Stomach smooth muscle (tissue), 2 donors: ENCODE measurements around the gene PDE4C.
A peak's percentile ranks its signal among the peaks of the same experiment; 100 is the strongest.

Source experiments
- H3K27ac ChIP-seq: one replicate; pipeline ENCODE4 v1.7.0; 2013; ENCODE audit warnings: mild to moderate bottlenecking, low read length, inconsistent platforms
- H3K27me3 ChIP-seq, 2 donors: one replicate each; pipeline ENCODE4 v1.7.0; 2013; ENCODE audit warnings: low read length in 2 of 2; ENCODE audit not compliant: insufficient read depth in 2 of 2, control insufficient read depth in 1 of 2
- H3K36me3 ChIP-seq, 2 donors: one replicate each; pipeline ENCODE4 v1.7.0; 2013; ENCODE audit warnings: low read length in 2 of 2; ENCODE audit not compliant: control insufficient read depth in 2 of 2, insufficient read depth in 2 of 2
- H3K4me1 ChIP-seq: one replicate; pipeline ENCODE4 v1.7.0; 2013; ENCODE audit warnings: low read length; ENCODE audit not compliant: control insufficient read depth, insufficient read depth
- H3K4me3 ChIP-seq, 2 donors: one replicate each; pipeline ENCODE4 v1.7.0; 2013; ENCODE audit warnings: low read length in 2 of 2
- H3K9ac ChIP-seq, 2 donors: one replicate each; pipeline ENCODE4 v1.7.0; 2013; ENCODE audit warnings: low read length in 2 of 2, mild to moderate bottlenecking in 1 of 2
- H3K9me3 ChIP-seq, 2 donors: one replicate each; pipeline ENCODE4 v1.7.0; 2013; ENCODE audit warnings: low read length in 2 of 2; ENCODE audit not compliant: control insufficient read depth in 2 of 2
- donor health status: healthy.
- donor health status: Pancreatic carcinoma.

PDE4C gene

GRCh38 chr19:18230941-18231734 is 4.9 kb upstream of the PDE4C start:
- Histone ChIP-seq H3K36me3 (no peaks in the 10 kb centered on the region), H3K9me3 (peaks cover 0 to 13% of the 10 kb centered on the region in 2 donors), H3K4me1 (peaks cover 12% of the 10 kb centered on the region), H3K9ac (no peak overlapping the region), H3K4me3 (no peak overlapping the region), H3K27ac (no peak overlapping the region), H3K27me3 (peaks cover 24 to 36% of the 10 kb centered on the region in 2 donors)

- no peak overlapping the region for H3K9ac ChIP-seq
- H3K4me1 ChIP-seq: peaks cover 24% of the 10 kb centered on the region
- no peak overlapping the region for H3K27ac ChIP-seq
- peaks cover 0 to 13% of the 10 kb centered on the region in 2 donors for H3K9me3 ChIP-seq
- no peak overlapping the region for H3K4me3 ChIP-seq
- H3K27me3 ChIP-seq: peaks cover 32 to 41% of the 10 kb centered on the region in 2 donors
- no peaks in the 10 kb centered on the region for H3K36me3 ChIP-seq
Measured at GRCh38 chr19:18229915-18230314, 3.7 kb upstream of the PDE4C start.

DNA sequence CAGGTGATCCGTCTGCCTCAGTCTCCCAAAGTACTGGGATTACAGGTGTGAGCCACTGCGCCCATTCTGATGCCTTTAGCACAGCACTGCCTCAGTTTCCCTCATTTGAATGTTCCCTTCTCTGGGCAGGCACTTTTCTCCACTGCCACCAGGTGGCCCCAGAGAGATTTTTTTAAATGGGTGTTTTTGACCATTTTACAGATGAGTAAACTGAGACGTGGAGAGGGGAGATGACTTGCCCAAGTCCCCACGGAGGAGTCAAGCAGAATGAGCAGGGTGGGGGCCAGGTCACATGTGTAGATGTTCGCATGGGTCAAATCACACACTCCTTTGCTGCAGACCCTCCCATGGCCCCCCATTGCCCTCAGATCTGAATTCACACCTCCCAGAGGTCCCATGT is 3.2 kb upstream of the PDE4C start:
- Histone ChIP-seq H3K4me3 (no peak overlapping the region), H3K9ac (no peak overlapping the region), H3K9me3 (peaks cover 0 to 13% of the 10 kb centered on the region in 2 donors), H3K4me1 (peaks cover 28% of the 10 kb centered on the region), H3K27ac (no peak overlapping the region), H3K27me3 (peaks cover 34 to 40% of the 10 kb centered on the region in 2 donors), H3K36me3 (no peaks in the 10 kb centered on the region)

GRCh38 chr19:18227781-18228271 is 1.6 kb upstream of the PDE4C start:
- peaks cover 23 to 27% of the 10 kb centered on the region in 2 donors for H3K27me3 ChIP-seq
- no peaks in the 10 kb centered on the region for H3K36me3 ChIP-seq
- peaks cover 36% of the 10 kb centered on the region for H3K4me1 ChIP-seq
- no peak overlapping the region for H3K9ac ChIP-seq
- peaks cover 0 to 1% of the 10 kb centered on the region in 2 donors for H3K9me3 ChIP-seq
- H3K4me3 ChIP-seq: no peak overlapping the region
- H3K27ac ChIP-seq: no peak overlapping the region

GRCh38 chr19:18226956-18227780 is 930 bp upstream of the PDE4C start:
- Histone ChIP-seq H3K9ac (no peak overlapping the region), H3K4me1 (peaks cover 36% of the 10 kb centered on the region), H3K27ac (peak overlapping the region; percentile 2), H3K36me3 (no peaks in the 10 kb centered on the region), H3K27me3 (peaks cover 19 to 22% of the 10 kb centered on the region in 2 donors), H3K4me3 (no peak overlapping the region), H3K9me3 (no peaks in the 10 kb centered on the region)

- H3K9ac ChIP-seq: peak overlapping the region; percentile 47 to 58
Measured at GRCh38 chr19:18225355-18225701, 910 bp downstream of the PDE4C start.

DNA sequence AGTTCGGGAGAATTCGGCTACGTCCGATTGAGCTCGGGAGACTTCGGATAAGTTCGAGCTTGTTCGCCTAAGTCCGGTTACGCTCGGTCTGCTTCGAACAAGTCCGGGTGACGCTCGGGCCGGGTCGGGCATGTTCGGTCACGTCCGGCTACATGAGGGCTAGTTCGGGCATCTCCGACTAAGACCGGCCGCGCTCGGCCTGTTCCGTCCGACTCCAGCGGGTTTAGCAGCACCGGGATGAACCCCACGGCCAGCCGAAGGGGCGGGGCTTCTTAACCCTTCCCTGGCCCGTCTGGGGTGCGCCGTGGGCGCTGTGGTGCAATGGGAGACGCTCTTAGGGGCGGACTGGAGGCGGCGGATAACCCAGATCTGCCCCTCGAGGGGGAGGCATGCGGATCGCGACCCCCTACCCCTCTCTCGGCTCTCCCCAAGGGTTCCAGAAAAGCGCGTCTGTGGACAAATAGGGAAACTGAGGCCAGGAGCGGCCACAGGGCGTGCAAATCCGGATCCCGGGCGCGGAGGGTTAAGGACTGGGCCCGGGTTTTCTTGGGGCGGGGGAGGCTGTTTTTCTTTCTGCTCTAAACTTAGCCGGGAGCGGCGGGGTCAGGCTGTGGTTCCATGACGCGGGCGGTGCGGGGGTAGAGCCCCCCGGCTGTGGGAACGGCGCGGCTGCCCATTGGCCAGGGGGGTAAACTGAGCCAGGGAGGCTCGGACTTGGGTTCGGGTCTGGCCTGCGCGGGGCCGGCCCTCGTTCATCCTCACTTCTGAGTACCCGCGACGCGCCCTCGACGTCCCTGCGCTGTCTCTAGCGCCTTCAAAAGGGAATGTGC is 1.5 kb downstream of the PDE4C start:
- H3K36me3 ChIP-seq: no peaks in the 10 kb centered on the region
- peaks cover 18 to 20% of the 10 kb centered on the region in 2 donors for H3K27me3 ChIP-seq
- H3K4me1 ChIP-seq: peaks cover 32% of the 10 kb centered on the region
- peak overlapping the region; percentile 37 to 64 for H3K9ac ChIP-seq
- H3K27ac ChIP-seq: peak overlapping the region; percentile 78
- H3K4me3 ChIP-seq: peak overlapping the region; percentile 50 to 79
- no peaks in the 10 kb centered on the region for H3K9me3 ChIP-seq

More at GRCh38 chr19:18225355-18225701, 910 bp downstream of the PDE4C start:
- peaks cover 19 to 23% of the 10 kb centered on the region in 2 donors for H3K27me3 ChIP-seq
- H3K4me3 ChIP-seq: peak overlapping the region; percentile 11 to 79
- no peaks in the 10 kb centered on the region for H3K9me3 ChIP-seq
- peaks cover 32% of the 10 kb centered on the region for H3K4me1 ChIP-seq
- H3K36me3 ChIP-seq: no peaks in the 10 kb centered on the region
- H3K27ac ChIP-seq: peak overlapping the region; percentile 78

GRCh38 chr19:18223860-18224524 is 2.2 kb downstream of the PDE4C start:
- Histone ChIP-seq H3K36me3 (no peaks in the 10 kb centered on the region), H3K4me1 (peaks cover 32% of the 10 kb centered on the region), H3K9ac (peak overlapping the region; percentile 20 to 64), H3K9me3 (no peaks in the 10 kb centered on the region), H3K4me3 (peak overlapping the region; percentile 50 to 79), H3K27me3 (peaks cover 15 to 18% of the 10 kb centered on the region in 2 donors), H3K27ac (no peak overlapping the region)

- H3K4me1 ChIP-seq: peaks cover 25% of the 10 kb centered on the region
- H3K9me3 ChIP-seq: no peaks in the 10 kb centered on the region
- H3K9ac ChIP-seq: no peak overlapping the region
- H3K27ac ChIP-seq: no peak overlapping the region
- H3K27me3 ChIP-seq: peaks cover 15 to 18% of the 10 kb centered on the region in 2 donors
- H3K4me3 ChIP-seq: no peak overlapping the region
- no peaks in the 10 kb centered on the region for H3K36me3 ChIP-seq
Measured at GRCh38 chr19:18221815-18222725, 4.2 kb downstream of the PDE4C start.
